Loucy (cell line): ENCODE results near the gene BRD4.

Experiments
- EZH2phosphoT487 ChIP-seq: fragments of 200-600 bp; IDR thresholded peaks from 2 replicates; pipeline ENCODE4 v1.6.1; 2018; ENCODE audit warnings: antibody characterized with exemption, mild to moderate bottlenecking, moderate library complexity, borderline replicate concordance
- TF ChIP-seq, protein P1 (sequence below): fragments of 200-600 bp; sonication (generic); conservative IDR thresholded peaks from 2 replicates; pipeline ENCODE4 v1.5.1; 2014; ENCODE audit warnings: mild to moderate bottlenecking, antibody characterized with exemption, low read length

GRCh38 chr19:15307169-15307568, 25.2 kb downstream of the BRD4 start:
- no peak for TF ChIP-seq EZH2phosphoT487
- TF ChIP-seq, protein P1, sequence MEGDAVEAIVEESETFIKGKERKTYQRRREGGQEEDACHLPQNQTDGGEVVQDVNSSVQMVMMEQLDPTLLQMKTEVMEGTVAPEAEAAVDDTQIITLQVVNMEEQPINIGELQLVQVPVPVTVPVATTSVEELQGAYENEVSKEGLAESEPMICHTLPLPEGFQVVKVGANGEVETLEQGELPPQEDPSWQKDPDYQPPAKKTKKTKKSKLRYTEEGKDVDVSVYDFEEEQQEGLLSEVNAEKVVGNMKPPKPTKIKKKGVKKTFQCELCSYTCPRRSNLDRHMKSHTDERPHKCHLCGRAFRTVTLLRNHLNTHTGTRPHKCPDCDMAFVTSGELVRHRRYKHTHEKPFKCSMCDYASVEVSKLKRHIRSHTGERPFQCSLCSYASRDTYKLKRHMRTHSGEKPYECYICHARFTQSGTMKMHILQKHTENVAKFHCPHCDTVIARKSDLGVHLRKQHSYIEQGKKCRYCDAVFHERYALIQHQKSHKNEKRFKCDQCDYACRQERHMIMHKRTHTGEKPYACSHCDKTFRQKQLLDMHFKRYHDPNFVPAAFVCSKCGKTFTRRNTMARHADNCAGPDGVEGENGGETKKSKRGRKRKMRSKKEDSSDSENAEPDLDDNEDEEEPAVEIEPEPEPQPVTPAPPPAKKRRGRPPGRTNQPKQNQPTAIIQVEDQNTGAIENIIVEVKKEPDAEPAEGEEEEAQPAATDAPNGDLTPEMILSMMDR, result no peak
